ENCODE results near the gene PRR20G.
"Not testable (repeated sequence)": the region's sequence is repeated elsewhere in the genome, so short reads cannot be mapped to it uniquely, and the experiment has no call there.

The PRR20G gene

GRCh38 chr3:127287840-127288239 lies at the start of gene PRR20G:
Gene PRR20G, minus strand, starts transcription at chr3:127288046. Its CDS starts 681 bp downstream, at chr3:127287365.
- DNase-seq: no peak

- no peak for DNase-seq
Observed at GRCh38 chr3:127337001-127337400, 49.2 kb upstream of the PRR20G start.

GRCh38 chr3:127336101-127336500 lies 48.3 kb upstream of the PRR20G start:
- no peak for DNase-seq

GRCh38 chr3:127330385-127330784 lies 42.5 kb upstream of the PRR20G start:
- no peak for DNase-seq

GRCh38 chr3:127329631-127330285 lies 41.9 kb upstream of the PRR20G start:
- DNase-seq: no peak

GRCh38 chr3:127328421-127328820 lies 40.6 kb upstream of the PRR20G start:
- DNase-seq: no peak

- no peak for DNase-seq
Observed at GRCh38 chr3:127326341-127326740, 38.5 kb upstream of the PRR20G start.

GRCh38 chr3:127325629-127325961 lies 37.7 kb upstream of the PRR20G start:
- no peak for DNase-seq

- no peak for DNase-seq
Observed at GRCh38 chr3:127324913-127325628, 37.2 kb upstream of the PRR20G start.

GRCh38 chr3:127324076-127324475 lies 36.2 kb upstream of the PRR20G start:
- DNase-seq: no peak

GRCh38 chr3:127323581-127323980 lies 35.7 kb upstream of the PRR20G start:
- no peak for DNase-seq

- DNase-seq: no peak
Observed at GRCh38 chr3:127321371-127321770, 33.5 kb upstream of the PRR20G start.

- DNase-seq: no peak
Observed at GRCh38 chr3:127320529-127321121, 32.8 kb upstream of the PRR20G start.

- DNase-seq: no peak
Observed at GRCh38 chr3:127316685-127317084, 28.8 kb upstream of the PRR20G start.

GRCh38 chr3:127312818-127313217 lies 25.0 kb upstream of the PRR20G start:
- no peak for DNase-seq

GRCh38 chr3:127308821-127309220 lies 21.0 kb upstream of the PRR20G start:
- not testable (repeated sequence) for DNase-seq

- no peak for DNase-seq
Observed at GRCh38 chr3:127307916-127308315, 20.1 kb upstream of the PRR20G start.

- no peak for DNase-seq
Observed at GRCh38 chr3:127307112-127307835, 19.4 kb upstream of the PRR20G start.

GRCh38 chr3:127306361-127307111 lies 18.7 kb upstream of the PRR20G start:
- no peak for DNase-seq

- DNase-seq: no peak
Observed at GRCh38 chr3:127305499-127306060, 17.7 kb upstream of the PRR20G start.

GRCh38 chr3:127304121-127304744 lies 16.4 kb upstream of the PRR20G start:
- DNase-seq: no peak

GRCh38 chr3:127299276-127299675 lies 11.4 kb upstream of the PRR20G start:
- DNase-seq: no peak

Measured in HCEC 1CT (cell line).